ENCODE measurements around the gene ANO7. TPM values are rescaled to one million over a fixed set of nuclear protein-coding genes. Genes with fewer than 3 reads are reported as not detected.

ANO7 gene
- total and polyA plus RNA-seq, 2 of the 8 experiments (the other 6 are each of a cell fraction or from before 2014, with no cell fraction given), result 3.2 to 6.9 TPM

GRCh38 chr2:241240320-241241004, 52.0 kb downstream of the ANO7 start (continued):
- TF ChIP-seq GABPA (IDR thresholded peaks at IDR 0.05; ENCODE audit: borderline replicate concordance, insufficient read depth, low read length), result no peak
- no peak for TF ChIP-seq TEAD4 (IDR thresholded peaks at IDR 0.05; ENCODE audit: low read depth, low read length)
